ENCODE results near the gene CDH13. TPM values are rescaled to one million over a fixed set of nuclear protein-coding genes. Genes with fewer than 3 reads are reported as not detected.
A peak's percentile ranks its signal among the peaks of the same experiment; 100 is the strongest.

The CDH13 gene
- total RNA-seq, 1 experiment from 2014 or later: not detected

- no peak for DNase-seq (ENCODE audit: low spot score)
Observed at GRCh38 chr16:83794860-83795554, 1168.2 kb downstream of the CDH13 start.

GRCh38 chr16:83797013-83797412 lies 1170.2 kb downstream of the CDH13 start:
- DNase-seq (ENCODE audit: low spot score): no peak

- no peak for DNase-seq (ENCODE audit: low spot score)
Observed at GRCh38 chr16:83799336-83799735, 1172.6 kb downstream of the CDH13 start.

- DNase-seq (ENCODE audit: low spot score): peak; percentile 24
Observed at GRCh38 chr16:83802135-83802534, 1175.4 kb downstream of the CDH13 start.

- no peak for DNase-seq (ENCODE audit: low spot score)
Observed at GRCh38 chr16:83802554-83803205, 1175.9 kb downstream of the CDH13 start.

- peak; percentile 47 for DNase-seq (ENCODE audit: low spot score)
Observed at GRCh38 chr16:83803811-83804210, 1177.0 kb downstream of the CDH13 start.

GRCh38 chr16:83804366-83804765 lies 1177.6 kb downstream of the CDH13 start:
- DNase-seq (ENCODE audit: low spot score): peak; percentile 58

- no peak for DNase-seq (ENCODE audit: low spot score)
Observed at GRCh38 chr16:83806036-83806435, 1179.3 kb downstream of the CDH13 start.

GRCh38 chr16:83806731-83807130 lies 1180.0 kb downstream of the CDH13 start:
- DNase-seq (ENCODE audit: low spot score): no peak

- no peak for DNase-seq (ENCODE audit: low spot score)
Observed at GRCh38 chr16:83807327-83807709, 1180.5 kb downstream of the CDH13 start.

- DNase-seq (ENCODE audit: low spot score): peak; percentile 93
Observed at GRCh38 chr16:83807710-83808572, 1181.2 kb downstream of the CDH13 start, which contains the start of gene HSBP1. Gene HSBP1 (plus strand): TSS chr16:83807978. CDS start chr16:83808077, 99 bp downstream.

GRCh38 chr16:83808573-83809014 lies 1181.8 kb downstream of the CDH13 start:
- no peak for DNase-seq (ENCODE audit: low spot score)

- no peak for DNase-seq (ENCODE audit: low spot score)
Observed at GRCh38 chr16:83809092-83809491, 1182.3 kb downstream of the CDH13 start.

GRCh38 chr16:83810901-83811300 lies 1184.1 kb downstream of the CDH13 start:
- no peak for DNase-seq (ENCODE audit: low spot score)

GRCh38 chr16:83813823-83814658 lies 1187.3 kb downstream of the CDH13 start:
- DNase-seq (ENCODE audit: low spot score): peak; percentile 62

- no peak for DNase-seq (ENCODE audit: low spot score)
Observed at GRCh38 chr16:83814659-83814985, 1187.9 kb downstream of the CDH13 start.

- DNase-seq (ENCODE audit: low spot score): no peak
Observed at GRCh38 chr16:83817022-83817421, 1190.3 kb downstream of the CDH13 start.

GRCh38 chr16:83818276-83818675 lies 1191.5 kb downstream of the CDH13 start:
- DNase-seq (ENCODE audit: low spot score): no peak

GRCh38 chr16:83819361-83819760 lies 1192.6 kb downstream of the CDH13 start:
- no peak for DNase-seq (ENCODE audit: low spot score)

GRCh38 chr16:83826146-83826913 lies 1199.6 kb downstream of the CDH13 start:
- peak; percentile 82 for DNase-seq (ENCODE audit: low spot score)

All from HT-29 (cell line).